ENCODE measurements around the gene CCDC91.

DNA sequence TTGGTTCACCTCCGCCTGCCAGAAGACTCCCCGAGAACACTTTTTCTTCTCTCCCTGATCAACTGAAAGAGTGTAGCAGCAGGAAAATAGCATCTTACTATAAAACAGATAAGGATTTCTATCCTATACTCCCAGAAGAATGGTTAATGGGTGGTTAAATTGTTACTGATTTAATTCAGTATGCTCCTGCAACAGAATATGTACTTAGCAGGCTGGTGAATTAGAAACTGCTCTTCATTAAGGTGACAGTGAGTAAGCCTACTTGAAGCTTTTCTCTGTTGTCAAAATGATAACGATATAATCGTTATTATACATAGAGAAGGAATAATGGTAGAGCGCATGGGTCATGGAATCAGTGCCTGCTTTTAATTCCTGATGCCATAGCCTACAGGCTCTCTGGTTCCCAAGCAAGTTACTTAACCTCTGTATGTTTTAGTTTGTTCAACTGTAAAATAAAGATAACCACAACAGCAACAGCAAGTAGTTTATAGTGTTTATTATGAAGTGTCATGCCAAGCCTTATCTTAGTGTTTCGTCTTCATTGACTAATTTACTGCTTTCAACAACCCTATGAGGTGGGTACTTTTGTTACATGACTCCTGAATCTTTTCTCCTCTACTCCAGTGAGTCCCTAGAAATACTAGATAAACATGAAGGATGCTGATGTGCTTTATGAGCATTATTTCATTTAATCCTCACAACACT lies 392.6 kb downstream of the CCDC91 start:
- TF ChIP-seq, protein P1, sequence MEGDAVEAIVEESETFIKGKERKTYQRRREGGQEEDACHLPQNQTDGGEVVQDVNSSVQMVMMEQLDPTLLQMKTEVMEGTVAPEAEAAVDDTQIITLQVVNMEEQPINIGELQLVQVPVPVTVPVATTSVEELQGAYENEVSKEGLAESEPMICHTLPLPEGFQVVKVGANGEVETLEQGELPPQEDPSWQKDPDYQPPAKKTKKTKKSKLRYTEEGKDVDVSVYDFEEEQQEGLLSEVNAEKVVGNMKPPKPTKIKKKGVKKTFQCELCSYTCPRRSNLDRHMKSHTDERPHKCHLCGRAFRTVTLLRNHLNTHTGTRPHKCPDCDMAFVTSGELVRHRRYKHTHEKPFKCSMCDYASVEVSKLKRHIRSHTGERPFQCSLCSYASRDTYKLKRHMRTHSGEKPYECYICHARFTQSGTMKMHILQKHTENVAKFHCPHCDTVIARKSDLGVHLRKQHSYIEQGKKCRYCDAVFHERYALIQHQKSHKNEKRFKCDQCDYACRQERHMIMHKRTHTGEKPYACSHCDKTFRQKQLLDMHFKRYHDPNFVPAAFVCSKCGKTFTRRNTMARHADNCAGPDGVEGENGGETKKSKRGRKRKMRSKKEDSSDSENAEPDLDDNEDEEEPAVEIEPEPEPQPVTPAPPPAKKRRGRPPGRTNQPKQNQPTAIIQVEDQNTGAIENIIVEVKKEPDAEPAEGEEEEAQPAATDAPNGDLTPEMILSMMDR (conservative IDR thresholded peaks at IDR 0.05 in 1 of 2, IDR thresholded peaks at IDR 0.05 in 1 of 2; ENCODE audit: low read depth in 1 of 2, low read length in 2 of 2), result no peak
- TF ChIP-seq EZH2 (IDR thresholded peaks at IDR 0.05; ENCODE audit: low read length, missing control alignments), result no peak

Data from fibroblast of lung (primary cell).